ENCODE data around the gene CDK8.

DNA sequence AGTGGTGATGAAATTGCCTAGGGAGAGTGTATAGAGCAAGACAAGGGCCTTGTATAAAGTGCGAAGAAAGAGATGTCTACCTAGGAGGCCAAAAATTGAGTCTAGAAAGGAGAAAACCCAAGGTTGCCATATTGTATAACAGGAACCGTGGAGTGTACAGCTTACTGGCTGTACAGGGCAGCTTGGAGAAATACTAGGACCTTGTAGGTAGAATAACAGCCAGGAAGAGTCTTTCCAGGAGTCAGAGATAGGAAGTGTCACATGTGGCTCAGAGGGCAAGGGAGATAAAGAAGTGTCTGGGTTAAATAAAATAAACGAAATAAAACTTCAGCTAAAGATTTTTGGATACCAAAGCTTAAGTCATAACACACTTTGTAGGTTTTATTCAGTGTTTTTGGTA lies 12.4 kb downstream of the CDK8 start:
- TF ChIP-seq POLR2A (IDR thresholded peaks at IDR 0.05) (no peak), EP300 (IDR thresholded peaks at IDR 0.05) (no peak)

Measured in tibial nerve (tissue), 3 donors.